ENCODE measurements around the gene WIZ.

WIZ gene

DNA sequence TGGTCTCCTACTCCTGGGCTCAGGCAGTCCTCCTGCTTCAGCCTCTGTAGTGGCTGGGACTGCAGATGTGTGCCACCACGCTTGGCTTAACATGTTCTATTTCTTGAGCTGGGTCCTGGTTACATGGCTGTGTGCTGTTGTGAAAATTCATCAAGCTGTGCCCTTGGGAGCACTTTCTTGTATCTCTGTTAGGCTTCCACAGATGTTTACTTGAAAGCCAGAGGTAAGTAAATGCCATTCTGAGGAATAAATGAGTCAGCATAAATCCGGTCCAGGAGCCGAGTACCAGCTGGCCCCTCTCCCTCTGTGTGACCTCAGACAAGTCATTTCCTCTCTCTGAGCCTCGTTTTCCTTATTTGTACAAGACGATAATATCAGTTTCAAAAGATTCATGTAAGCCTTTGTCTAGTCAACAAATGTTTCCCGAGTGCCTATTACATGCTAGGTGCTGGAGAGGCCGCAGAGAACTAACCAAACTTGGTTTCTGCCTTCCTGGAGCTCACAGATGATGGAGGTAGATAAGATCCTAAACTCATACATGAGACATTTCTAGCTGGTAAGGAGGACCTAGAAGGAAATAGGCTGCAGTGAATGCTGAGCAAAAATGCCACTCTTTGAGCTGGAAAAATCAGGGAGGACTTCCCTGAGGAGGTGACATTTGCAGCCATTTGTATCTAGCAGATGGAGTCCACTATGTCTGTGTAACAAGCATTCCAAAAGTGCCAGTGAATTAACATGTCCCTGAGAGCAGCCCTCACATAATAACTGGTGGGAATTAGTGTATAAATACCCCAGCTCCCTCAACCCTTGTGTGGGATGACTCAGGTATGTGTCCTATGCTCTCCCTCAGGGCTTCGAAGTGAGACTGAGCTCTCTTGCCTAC, 17.3 kb upstream of the WIZ start:
- no peak for DNase-seq

DNA sequence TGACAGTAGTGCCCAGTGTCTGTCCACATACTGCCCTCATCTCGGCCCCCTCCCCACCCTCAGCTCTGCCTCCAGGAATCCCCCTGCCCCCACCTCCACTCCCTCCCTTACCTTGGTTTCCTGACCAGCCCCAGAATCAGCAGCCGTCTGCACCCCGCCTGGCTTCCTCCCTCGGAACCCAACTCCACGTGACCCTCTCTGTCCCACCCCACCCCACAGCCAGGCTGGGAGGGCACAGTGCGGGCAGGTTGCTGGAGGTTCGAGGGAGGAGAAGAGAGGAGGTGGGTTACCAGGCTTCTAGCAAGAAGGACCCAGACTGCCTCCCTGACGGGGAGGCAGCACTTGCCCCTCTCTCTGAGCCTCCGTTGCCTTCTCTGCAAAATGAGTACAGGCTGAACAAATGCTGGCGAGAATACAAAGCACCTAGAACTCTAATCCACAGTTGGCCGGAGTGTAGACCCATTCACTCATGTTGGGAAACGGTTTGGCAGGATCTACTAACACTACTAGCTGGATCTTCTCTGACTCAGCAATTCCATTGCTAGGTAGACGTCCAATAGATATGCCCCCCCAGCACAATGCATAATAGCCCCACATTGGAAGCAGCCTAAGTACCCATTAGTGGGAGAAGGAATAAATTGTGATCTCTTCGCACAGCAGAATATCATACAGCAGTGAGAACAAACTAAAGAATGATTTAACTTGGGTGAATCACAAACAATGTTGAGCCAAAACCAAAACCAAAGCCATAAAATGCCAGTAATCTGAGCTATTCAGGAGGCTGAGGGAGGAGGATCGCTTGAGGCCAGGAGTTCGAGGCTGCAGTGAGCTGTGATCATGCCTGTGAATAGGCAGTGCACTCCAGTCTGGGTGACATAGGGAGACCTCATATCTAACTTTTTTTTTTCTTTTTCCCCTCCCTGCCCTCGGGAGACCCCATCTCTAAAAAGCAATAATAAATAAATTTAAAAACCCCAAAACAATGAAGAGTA, 14.9 kb upstream of the WIZ start, which contains the start of gene RASAL3:
TSS of gene RASAL3 (minus strand) at position 151 of the 992 bp plus-strand sequence. CDS start 186 bp downstream, outside the sequence.
- DNase-seq, result no peak

DNA sequence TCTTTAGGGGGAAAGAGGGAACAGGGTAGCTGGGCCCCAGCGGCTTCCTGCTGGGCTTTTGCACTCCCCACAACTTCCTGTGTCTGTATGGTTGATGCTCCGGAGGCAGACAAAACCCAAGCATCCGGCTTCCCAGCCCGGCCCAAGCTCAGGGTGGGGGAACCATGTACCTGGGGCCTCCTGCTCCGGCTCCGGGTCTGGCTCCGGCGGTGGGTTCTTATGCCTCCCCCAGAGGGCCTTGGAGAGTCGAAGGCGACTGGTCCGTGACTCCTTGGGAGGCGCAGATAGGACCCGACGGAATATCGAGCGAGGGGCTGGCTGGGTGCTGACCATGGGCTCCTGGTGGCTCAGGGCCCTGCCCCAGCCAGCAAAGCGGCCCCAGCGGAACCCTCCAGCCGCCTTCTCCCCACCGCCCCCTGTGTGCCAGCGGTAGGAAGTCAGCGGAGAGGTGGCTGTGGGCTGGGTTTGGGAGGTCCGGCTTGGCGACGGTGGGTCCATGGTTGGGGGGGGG, 14.2 kb upstream of the WIZ start:
- DNase-seq, result no peak

DNA sequence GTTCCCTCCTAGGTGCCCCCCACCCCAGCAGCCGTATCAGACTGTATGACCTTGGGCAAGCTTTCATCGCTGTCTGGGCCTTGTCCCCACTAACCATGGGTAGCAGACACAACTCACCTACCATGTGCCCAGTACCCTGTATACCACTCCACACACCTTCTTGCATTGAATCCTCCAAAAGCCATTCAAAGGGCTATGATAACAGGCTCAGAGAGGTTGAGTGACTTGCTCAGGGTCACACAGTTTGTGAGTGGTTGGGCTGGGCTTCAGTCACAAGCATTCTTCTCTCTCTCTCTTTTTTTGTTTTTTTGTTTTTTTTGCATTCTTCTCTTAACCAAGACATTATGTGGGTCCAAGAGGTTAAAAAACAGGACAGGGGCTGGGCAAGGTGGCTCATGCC, 11.9 kb upstream of the WIZ start:
- DNase-seq, result no peak

DNA sequence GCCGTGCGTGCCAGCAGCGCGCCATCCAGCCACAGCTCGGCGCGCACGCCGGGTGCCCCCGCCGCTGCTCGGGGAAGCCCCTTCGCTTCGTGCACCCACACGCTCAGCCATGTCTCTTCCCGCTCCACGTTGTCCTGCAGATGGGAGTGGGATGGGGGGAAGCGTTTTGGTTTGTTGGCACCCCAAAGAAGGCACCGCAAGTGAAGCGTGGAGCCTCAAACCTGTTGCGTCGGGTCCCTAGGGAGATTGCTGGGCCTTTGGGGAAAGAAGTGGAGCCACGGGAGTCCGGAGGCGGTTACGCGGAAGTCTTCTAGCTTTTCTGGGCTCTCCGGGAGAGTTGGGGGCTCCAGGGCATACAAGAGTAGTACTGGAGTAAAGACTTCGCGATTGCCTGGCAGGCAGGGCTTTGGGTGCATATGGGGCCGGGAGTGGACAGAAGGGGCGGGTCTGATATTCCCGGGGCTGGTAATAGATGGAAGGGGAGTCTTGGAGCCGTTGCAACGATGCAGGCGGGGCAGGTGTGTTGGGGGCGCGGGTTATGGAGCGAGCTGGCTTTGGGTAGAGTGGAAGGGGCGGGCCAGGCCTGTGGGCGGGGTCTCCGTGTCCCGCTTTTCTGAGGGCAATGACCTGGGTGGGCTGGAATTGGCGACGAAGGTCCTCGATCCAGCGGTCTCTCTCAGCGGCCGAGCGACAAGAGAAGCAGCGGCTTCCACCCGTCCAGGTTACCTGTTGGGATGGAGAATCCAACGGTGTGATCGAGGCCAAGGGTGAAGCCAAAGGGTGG, 8.1 kb upstream of the WIZ start:
- no peak for DNase-seq

DNA sequence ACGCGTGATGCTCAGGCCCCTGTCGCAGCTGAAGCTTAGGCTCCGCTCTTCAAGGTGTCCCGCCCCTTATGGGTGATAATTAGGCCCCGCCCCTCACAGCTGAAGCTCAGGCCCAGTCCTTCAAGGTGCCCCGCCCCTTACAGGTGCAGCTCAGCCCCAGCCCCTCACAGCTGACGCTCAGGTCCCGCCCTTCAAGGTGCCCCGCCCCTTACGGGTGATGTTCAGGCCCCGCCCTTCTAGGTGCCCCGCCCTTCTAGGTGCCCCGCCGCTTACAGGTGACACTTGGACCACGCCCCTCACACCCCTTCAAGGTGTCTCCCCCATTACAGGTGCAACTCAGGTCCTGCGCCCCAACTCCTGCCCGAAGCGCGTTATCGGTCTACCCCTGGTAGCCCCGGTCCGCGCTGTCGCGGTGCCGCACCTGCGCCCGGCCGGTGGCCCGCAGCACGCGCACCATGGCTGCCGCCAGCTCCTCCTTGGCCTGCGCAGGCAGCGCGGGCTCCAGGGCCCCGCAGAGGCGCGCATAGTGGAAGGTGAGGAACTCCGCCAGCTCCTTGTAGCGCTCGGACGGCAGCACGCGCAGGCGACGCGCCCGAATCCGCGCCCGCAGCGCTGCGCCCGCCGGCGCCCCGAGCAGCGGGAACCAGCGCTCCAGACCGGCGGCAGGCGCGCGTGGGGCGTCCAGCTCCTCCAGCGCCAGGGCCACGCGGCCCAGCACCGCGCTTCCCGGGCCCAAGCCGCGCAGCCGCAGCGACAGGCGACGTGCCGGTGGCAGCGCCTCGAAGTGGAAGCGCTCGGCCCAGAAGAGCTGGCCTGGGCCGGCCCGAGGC, 7.3 kb upstream of the WIZ start:
- DNase-seq, result no peak

DNA sequence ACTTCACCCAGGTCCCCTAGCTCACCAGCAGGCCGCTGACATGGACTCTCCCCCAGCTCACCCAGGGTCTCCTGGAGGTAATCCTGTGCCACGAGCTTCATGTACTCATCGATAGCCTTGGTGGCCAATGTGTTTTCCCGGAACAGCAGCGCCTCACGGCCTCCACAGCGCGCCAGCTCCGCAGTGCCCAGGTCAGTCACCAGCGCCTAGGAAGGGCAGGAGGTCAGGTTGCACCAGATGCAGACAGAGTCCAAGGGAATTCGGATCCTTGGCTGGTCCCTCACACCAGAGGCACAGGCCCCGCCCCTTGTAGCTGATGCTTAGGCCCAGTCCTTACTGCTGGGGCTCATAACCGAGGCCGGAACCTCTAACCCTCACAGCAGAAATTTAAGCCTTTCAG, 6.7 kb upstream of the WIZ start:
- DNase-seq, result no peak

DNA sequence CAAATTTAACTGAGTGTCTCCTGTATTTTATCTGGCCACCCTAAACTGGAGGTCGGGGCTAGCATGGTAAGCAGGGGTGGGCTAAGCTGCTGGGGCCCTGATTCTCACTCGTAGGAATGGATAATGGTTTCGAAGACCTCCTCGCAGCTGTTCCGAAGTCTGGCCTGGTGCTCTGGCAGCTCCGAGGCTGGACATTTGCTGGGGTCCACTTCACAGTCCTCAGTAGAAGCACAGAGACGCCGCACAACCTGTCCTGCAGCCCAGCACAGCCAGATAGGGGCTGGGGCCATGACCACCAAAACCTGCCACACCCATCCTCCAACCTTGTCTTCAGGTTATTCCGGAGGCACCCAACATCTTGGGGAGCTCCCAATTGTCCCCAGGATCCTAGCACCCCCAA, 6.2 kb upstream of the WIZ start:
- DNase-seq, result no peak

DNA sequence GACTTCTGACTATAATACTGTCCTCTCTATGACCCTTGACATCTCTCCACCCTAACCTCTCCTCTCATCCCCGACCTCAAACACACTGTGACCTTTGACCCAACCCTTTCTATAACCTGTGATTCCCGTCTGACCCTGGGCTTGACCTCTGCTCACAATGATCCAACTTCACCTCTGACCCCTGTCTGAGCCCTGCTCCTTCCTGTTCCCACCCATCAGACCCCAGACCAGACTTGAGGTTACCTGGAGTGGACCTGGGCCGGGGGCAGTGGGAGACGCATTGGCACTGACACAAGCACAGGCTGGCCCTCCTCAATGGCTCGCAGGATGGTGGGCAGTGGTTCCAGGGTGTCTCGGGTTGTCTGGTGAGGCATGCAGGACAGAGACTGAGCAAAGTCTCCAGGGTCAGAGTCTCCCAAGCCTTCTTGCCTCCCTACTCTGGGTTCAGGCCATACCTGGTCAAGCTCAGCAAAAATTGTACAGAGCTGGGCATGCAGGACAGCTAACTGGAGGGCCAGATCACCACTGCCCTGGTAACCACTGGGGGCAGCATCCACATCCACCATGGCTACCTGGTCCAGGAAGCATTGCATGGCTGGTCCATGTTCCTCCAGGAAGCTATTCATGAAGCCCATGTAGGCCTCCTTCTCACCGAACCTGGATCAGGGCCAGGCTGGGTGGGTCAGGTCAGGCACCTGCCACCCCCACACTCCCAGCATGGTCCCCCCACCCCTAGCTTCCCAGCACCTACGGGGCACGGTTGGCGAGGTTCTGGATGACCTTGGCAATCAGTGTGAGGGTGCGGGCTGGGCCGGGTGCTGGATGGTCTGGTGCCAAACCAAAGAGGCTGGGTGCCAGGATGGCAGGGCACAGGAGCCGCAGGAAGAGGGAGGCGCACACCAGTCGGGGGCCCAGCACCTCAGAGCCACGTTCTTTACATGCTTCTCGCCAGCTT, 4.4 kb upstream of the WIZ start:
- no peak for DNase-seq

DNA sequence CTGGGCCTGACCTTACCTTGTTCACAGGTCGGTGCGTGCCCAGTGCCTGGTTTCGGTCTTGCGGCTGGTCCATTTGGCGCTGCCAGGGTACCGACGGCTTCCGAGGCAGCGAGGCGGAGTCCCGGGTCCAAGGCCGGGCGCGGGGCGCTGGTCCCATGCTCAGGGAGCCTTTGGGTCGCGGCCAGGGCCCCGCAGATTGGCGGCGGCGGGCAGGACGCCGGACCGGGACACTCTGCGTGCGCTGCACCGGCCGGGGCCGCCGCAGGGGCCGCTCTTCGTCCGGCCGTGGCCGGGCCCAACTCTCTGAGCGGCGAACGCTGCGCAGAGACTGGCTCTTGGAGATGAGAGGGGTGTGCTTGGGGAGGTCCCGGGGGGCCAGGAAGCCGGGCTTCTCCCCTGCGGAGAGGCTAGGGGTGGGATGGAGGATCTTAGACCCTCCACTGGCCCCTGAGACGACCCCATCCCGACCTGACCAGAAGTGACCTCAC, 3.4 kb upstream of the WIZ start:
- no peak for DNase-seq

DNA sequence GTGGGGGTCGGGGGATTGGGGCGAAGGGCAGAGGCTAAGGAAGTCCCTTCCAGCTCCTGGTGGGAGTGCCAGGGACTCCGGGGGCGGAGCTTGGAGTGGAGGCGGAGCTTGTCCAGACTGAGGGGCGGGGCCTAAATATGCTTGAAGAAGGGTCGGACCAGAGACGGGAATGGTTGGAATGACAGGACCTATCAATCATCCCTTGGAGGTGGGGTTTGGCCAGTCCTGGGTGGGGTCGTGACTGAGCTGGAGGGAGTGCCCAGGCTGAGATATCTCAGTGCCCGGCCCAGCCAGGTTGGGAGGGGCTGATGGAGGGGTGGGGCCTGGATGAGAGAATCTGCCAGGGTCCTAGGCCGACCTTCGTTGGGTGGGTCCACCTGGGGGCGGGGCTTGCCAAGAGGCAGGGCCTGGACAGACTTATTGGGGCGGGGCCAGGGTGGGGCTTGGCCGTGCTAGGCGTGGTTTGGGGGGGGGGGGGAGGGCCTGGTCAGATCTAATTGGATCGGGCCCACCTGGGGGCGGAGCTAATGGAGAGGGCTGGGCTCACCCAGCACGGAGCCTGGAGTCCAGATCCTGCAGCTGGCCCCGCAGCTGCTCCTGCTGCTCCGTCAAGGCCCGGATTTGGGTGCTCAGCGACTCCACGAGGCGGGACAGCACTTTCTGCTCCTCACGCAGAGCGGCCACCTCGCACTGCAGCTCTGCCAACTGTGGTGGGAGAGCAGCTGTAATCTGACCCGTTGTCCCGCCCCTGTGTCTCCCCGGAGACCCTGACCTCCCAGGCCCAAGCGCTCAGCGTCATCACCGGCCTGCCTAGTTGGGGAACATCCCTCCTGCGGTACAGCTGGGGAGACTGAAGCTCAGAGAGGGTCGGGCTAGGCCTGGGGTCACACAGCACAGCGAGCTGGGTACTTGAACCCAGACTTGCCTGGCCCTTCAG, 2.6 kb upstream of the WIZ start:
- DNase-seq, result peak; percentile 56

DNA sequence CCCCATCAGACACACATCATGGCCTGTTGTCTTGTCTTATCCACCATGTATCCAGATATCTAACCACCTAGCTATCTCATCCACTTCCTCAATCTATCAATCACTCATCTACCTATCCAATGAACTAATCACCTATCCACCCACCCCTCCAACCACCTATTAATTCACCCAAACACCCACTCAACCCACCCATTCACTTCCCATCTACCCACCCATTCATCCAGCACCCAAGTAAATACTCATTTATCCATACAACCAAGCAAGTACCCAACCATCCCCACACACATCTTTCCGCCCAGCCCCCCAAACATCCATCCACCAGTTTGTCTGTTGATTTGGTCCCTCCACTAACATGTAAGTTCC, 753 bp upstream of the WIZ start:
- DNase-seq, result no peak

DNA sequence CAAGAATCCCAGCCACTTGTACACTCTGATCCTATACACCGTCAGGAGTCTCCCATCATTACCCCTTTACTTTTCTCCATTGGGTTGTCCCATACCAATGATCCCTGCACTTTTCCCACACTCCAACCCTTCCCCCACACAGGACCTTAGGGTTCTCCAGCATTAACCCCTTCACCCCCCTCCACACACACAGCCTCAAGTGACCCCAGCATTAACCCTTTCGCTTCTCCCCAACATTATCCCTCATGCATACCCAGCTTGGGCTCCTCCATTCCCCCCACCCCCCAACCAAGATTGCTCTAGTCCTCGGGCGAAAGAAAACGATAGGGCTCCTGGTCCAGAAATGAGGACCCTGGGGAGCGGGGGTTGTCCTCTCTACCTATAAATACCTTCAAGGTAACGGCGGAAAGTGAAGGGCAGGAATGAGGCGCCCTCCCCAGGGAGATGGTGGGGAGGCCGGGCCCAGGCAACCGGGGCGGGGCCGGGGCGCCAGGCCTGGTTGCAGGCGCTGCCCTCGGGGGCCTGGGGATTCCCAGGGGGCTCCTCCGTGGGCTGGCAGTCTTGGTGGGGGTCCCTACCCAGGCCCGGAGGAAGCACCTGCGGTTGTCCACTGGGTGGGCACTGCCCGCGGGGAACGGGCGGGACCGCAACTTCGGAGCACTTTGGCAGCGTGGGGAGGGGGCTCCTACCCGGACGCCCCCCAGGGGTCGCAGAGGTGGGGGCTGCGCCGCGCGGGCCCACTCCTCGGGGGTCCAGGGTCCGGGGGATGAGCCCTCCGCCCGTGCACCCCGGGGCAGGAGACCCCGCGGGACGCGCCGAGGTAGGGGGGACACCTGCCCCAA, 757 bp downstream of the WIZ start:
- no peak for DNase-seq

DNA sequence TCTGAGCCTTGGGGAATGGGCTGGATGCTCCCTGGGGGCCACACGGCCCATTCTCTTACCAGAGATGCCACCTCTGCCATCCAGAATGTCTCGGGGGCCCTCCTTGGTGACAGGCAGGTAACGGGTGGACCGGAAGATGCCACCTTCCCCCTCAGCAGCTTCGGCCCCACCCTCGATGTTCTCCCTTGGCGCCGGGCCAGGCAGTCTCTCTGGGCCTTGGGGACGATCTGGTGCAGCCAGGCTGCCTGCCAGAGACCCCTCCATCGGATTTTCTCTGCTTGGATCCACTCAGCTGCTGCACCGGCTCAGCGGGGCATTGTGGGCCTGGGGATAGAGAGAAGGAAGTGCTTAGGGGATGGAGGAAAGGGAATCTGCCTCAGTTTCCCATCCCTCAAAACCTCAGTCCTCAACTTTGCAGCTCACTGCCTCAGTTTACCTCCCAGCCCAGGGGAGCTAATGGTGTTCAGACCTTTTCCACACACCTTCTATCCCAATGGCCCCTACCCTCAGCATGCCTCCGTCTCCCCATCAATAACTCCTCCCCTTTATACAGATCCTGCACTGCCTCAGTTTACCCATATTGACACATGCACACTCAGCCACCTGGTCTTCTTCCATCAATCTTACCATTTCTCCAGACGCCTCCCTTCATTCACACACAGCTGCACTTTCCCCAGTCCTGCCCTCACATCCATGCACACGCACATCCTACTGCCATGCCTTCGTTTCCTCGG, 1.5 kb downstream of the WIZ start:
- no peak for DNase-seq

DNA sequence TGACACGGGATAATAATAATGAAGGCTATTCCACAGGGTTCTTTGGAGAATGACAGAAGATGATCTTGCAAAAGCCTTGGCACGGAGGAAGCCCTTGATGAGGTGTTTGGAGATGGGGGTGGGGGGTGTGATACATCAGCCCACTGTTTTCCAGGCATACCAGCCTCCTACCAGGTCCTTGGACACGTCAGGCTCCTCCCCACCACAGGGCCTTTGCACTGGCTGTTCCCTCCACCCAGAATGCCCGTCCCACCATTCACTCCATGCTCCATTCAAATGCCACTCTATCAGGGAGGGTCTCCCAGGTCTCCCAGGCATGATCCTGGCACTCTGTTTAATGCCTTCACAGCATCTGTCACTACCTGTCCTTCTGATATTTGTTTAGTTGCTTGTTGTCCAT, 2.7 kb downstream of the WIZ start:
- DNase-seq, result no peak

DNA sequence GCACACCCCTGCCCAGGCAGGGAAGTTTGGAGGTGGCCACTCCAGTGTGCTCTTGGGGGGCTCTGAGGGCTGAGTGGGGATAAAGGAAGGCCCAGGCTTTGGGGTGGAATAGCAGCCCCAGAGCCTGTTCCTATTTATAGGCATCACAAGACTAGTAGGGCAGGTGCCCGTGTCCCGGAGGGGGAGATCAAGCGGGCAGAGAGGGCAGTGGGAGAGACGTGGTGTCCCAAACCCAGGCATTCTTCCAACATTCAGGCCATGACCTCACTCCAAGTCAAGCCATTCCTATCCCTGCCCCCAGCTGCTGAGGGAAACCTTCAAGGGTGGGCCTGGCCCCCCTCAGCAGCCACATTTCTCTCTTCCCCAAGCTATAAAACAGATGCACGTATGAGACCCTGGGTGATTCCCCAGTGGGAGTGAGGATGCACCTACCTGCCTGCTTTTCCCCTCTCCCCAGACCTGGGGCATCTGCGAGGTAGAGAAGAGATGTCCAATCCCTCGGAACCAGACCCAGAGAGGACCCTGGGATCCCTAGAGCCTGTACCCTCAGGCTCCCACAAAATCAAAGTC, 3.9 kb downstream of the WIZ start:
- no peak for DNase-seq

DNA sequence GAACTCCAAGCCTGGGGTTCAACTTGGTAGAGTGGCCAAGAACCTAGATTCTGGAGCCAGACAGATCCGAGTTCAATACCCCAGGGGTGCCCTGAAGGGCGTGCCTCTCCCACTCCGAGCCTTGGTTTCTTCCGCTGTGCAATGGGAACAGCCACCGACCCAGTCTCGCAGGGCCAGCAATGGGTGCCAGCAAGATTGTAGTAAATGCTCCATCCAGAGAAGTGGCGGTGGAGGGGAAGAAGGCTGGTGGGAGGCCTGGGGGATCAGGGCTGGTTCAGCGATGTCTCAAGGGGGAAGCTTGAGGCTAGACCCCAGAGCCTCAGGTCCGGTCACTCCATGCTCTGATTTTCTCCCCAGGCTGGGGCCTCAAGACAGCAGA, 4.5 kb downstream of the WIZ start:
- no peak for DNase-seq
